NCI-H526 treated with DMSO at 0.1 percent for 48 hours (cell line): ENCODE data around the gene HOXD10.

Experiments
- DNase-seq: peaks from one replicate; lab custom pipeline; 2025; lab: John Stamatoyannopoulos, UW

HOXD10 gene

DNA sequence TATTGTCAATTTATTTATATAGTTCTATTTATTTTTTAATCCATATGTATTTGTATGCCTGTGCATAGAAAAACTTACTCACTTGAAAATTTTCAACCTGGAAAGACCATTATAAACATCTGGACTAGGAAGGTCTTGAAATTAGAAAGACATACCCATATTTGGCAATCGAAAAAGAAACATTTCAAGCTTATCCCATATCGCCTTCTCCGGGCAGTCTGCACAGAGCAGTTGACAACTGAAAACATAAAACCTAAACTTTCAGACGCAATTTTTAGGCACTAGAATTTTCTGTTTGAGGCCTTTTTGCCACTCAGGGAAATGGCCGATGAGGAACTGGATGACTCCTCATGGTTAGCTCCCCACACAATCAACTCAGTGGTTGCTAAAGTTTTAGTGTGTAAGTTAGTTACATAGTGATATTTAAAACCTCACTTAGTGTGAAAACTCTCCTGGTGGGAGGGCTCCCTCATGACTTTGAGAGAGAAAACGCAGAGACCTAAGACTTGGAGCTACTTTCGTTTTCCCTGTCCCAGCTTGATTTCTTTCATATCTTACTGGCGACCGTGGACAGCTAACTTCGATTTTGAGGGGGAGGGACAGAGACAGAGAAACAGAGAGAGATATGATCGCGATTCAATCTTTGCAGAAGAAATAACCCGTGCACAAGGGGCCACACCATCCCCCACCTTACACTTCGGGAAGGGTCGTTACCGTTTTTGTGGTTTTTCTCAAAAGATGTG is 20.2 kb upstream of the HOXD10 start:
- peak; percentile 24 for DNase-seq

DNA sequence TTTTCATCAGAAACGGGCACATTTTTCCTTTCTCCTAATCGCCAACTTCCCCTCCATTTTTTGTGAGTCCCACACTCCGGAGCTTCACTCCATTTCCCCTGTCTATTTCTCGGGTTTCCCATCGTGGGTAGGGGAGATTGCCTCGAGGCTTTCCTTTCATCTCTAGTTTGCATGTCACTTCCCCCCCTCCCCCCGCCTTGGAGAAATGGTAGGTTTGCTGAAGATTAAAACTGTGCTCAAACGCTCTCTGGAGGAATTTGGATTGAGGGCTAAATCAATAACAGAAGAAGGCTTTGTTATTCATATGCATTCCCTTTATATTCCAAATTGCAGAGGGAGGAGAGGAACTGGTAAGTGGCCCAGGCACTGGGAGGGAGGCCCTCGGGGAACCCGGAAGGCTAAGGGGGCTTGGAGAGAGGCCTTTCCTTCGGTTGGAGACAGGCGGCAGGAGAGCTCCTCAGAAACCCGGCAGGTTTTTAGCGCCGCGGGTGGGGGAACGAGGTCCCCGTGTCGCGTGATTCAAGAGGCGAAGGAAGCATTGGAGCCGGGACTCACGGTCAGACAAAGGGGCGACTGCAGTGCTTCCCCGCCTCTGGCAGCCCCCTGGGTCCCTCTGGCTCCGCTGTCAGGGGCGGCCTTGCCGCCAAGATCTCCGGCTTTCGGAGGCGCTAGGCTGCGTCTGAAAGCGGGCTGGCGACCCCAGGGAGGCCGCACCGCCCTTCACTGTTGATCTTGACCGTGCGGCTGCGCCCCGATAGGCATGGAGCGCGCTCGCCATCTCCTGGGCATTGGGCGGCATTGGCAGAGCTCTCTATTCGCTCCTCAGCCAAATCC is 19.4 kb upstream of the HOXD10 start:
- DNase-seq = peak; percentile 88

DNA sequence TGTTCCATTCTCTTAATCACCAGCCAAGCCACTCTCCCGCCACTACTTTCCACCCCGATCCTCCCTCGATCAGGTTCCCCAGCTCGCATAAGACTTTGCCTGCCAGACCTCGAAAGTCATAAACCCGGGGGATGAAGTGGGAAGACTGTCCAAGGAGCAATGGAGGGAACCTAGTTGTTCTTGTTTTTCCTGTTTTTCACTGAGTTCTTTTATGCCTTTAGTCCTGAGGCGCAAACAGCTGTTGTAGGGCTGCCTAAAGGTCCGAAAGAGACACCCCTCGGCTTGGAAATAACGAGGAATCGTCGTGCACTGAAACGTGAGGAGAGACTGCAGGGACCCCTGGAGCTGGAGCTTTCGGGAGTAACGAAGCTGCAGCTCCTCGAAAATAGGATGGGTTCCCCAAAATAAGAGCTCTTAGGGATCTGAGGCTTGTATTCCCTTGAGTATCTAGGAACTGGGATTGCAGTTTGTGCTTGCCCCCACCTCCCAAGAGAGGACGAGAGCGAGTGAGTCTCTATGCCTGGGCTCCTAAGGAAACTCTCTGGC is 18.7 kb upstream of the HOXD10 start:
- DNase-seq = peak; percentile 61

DNA sequence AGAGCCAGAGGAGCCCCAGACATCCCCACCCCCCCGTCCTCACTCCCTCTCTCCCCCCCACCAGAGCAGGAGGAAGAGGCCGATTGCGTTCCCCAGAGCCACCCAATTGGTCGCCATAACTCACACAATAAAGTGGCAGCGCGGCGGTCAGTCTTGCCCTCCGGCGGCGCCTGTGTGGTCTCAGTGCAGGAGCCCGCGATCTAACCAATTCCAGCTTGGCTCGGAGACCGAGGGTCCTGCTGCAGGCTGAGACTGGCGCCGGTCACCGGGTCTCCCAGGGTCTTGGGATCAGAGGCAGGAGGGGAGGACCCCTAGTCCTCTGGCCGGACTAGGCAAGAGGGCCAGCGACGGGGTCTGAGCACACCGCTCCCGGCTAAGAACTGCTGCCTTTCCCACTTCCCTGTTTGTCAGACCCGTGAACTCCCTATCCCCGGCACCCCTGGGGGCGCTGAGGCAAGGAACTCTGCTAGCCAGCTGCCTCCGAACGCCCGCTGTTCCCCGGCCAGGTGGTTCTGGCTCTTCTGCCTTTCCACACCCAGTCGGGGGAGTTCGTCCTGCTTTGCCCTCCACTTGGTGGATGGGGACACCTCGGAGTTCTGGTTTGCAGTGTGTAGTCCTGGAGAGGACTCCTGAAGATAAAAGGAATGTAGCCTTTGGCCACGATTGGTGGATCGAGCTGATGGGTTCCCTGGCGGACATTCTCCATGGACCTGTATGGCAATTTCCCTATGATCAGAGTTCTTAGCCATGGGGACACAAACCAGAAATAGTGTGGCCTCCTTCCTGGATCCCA is 18.0 kb upstream of the HOXD10 start:
- peak; percentile 47 for DNase-seq

DNA sequence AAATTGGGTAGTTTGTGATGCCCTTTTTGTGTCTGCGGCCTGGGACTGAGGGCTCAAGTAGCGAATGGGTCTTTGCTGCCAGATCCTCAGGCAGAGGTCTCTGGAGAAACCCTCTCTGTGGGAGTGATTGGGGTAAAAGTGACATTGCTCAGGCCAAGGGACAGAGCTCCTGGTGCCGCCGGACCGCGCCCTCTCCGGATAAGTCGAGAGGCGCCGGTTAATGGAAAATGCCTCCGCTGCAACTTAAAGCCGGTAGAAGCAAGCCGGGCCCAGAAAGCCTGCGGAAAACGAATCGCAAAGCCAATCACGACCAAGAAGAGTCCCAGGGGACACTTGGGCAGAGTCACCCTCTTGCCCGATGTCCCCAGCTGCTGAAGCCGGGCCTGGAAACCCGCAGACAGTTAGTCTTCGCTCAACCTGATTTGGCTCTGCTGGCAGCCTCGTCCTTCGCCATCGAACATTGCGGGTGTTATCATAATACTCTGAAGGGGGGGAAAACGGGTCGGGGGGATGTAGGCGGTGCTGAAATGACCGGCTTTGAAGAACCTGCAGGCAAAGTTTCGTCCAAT is 17.3 kb upstream of the HOXD10 start:
- DNase-seq = no peak

DNA sequence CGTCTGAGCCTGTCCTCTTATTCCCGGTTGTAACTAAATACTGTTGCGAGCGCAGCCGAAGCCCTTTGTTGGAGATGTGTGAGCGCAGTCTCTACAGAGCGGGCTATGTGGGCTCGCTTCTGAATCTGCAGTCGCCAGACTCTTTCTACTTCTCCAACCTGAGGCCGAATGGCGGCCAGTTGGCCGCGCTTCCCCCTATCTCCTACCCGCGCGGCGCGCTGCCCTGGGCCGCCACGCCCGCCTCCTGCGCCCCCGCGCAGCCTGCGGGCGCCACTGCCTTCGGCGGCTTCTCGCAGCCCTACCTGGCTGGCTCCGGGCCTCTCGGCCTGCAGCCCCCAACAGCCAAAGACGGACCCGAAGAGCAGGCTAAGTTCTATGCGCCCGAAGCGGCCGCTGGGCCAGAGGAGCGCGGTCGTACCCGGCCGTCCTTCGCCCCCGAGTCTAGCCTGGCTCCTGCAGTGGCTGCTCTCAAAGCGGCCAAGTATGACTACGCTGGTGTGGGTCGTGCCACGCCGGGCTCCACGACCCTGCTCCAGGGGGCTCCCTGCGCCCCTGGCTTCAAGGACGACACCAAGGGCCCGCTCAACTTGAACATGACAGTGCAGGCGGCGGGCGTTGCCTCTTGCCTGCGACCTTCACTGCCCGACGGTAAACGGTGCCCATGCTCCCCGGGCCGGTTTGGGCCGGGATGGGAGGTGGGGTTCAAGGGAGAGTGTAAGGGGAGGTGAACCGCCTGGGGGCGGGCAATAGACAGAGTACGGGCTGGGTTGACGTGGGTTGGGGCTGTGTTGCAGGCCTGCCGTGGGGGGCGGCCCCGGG is 16.6 kb upstream of the HOXD10 start, which contains the start of gene HOXD12:
Gene HOXD12 (plus strand): TSS at position 68 of the 819 bp plus-strand sequence. CDS start 7 bp downstream, at position 75.
- no peak for DNase-seq

DNA sequence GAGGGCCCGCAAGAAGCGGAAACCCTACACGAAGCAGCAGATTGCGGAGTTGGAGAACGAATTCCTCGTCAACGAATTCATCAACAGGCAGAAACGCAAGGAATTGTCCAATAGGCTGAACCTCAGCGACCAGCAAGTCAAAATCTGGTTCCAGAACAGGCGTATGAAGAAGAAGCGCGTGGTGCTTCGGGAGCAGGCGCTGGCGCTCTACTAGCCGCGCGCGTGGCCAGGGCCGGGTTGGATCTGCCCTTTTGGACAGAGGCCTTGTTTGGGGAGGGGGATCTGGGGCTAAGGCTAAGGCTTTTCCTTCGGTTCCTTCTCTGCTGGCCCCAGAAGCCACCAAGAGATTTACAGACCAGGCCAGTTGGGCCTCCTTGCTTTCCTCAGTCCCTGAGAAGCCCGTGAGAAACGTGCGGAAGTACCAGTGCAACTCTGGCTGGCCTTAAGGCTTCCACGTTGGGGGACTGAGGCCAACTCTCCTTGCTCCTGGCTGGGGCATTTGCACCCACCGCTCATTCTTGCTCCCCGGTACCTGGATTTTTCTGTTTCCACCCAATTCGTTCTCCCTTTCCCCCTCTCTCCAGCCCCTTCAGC is 15.9 kb upstream of the HOXD10 start:
- no peak for DNase-seq

DNA sequence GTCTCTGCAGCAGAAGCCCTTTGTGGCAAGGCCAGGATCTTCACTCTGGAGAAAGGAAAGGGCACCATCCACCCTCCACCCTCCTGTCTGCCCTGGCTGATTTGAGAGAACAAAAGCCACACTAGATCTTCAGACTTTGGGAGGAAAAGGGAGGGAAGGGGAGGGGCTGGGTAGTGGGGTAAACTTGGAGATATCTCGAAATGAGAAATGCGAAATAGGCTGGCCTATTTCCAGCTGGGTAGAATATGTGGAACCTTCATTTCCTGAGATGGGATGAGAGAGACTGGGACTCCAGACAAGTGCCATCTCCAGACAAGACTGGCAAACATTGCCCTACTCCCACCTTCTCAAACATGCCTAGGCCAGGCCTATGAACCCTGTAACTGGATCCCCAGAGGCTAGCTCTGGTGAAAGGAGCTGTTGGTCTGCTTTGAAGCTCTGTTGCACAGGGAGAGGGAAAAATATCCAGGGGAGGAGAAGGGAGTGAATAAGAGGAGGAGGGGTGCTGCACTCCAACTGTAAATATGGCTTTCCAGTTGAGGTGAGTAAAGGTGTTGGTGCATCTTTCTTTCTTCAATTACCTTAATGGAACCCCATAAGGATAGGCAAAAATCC is 15.3 kb upstream of the HOXD10 start:
- DNase-seq = no peak

DNA sequence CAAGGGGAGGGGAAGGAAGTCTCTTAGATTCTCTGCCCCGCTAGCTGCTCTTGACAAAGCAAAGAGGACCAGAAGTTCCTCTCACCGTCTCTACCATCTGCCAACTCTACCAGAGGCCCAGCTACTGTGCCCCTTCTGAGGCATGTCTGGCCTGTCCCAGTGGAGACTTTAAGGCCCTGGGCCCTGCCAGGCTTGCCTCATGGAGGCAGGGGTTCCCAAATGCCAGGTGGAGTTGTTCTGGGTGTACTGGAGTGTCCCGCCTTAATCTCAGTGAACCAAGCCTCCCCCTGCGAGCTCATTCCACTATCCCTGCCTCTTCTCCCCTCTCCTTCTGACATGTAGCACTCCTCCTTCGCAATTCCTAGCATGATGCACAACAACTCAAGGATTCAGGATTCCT is 14.7 kb upstream of the HOXD10 start:
- no peak for DNase-seq

DNA sequence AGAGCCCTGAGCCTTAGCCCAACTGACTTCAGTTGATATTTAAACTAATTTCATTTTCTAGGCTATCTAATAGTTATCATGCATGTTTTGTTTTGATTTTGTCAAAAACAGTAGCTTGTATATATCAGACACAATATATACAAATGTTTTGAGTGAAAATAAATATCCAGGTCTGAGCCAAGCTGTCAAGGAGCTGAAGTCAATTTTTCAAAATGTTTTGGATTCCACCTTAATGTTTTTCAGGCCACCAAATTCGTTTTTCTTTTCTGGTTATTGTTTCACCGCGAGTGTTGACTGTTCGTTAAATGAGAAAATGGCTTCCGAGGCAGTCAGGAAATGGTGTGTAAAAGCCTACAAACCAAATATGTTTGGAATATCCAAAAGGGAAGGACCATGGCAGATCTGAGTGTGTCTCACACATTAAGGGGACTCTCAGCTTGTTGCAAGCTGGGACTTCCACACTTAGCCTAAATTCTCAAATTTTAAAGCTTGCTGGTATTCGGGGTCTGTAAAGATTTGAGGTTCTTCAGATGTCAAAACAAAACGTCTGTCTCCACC is 14.2 kb upstream of the HOXD10 start:
- DNase-seq = no peak

DNA sequence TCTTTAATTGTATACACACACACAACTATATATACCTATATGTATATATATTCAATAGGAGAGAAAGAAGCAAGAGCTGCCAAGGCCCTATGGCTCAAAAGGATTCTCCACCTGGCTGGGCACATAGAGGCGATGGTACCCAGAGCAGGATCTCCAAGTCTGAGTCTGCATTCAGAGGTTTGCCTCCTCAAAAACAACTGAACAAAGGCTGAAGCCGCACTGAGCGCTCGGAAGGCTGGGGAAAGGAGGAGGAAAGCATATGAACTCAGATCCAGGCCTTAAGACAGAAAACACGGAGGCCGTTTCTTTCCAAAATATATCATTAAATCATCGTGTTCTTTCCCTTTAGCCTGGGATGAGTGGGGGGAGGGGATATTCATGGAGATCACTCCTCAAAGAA is 13.4 kb upstream of the HOXD10 start:
- no peak for DNase-seq

DNA sequence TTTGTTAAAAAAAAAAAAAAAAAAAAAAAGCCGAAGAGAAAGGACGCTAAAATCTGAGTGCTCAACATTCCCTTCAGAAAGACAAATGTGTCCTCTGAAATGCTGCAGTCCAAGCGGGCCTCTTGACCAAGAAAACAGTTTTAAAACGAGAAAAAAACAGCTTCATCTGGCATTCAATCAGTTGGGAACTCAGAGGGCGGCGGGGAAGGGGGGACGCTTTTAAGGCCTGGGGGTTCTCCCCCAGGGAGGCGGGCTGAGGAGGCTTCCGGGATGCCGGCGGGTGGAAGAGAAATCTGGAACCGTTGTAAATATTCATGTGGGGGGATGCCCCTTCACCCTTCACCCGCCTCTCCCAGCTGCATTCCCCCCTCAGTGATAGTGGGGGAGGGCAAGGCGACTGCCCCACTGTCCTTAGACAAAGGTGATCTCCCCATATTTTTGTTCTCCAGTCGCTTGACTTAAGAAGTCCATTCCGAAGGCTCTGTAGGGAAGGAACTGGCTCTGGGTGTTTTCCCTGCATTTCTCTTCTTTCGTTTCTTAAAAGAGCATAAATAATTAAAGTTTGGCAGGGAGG is 12.7 kb upstream of the HOXD10 start:
- DNase-seq = no peak

DNA sequence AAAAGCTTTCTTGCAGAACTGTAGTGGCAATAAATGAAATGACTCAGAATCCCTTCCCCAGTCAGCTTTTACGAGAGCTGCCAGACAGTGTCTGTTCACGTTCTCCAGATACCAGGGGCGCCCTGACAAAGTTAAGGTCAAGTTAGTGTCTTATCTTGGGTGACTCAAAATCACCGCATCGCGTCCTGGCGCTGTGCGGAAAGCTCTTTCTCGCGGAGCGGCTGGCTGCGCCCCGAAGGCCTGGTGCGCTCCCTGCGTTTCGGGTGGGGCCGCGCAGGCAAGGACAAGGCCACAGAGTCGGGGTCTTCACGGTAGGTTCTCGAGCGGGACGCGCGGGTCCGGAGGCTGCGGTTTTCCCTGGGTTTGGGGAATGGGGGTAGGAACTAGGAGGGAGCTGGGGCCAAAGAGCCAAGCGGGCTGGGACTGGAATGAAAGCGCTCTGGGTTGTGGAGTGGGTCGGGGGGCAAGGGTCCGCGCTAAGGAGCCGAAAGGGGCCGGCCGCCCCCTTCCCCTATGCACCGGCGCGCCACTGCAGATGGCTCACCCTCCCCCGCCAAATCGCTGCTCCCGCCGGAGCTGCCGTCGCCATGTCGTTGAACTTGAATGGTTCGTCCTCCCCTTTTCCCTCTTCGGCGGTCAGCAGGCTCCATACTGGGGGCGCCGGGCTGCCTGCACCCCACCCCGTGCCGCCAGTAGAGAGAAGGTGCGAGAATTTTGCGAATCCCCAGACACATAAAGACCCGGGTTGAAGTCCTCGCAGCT is 12.1 kb upstream of the HOXD10 start:
- DNase-seq = no peak

DNA sequence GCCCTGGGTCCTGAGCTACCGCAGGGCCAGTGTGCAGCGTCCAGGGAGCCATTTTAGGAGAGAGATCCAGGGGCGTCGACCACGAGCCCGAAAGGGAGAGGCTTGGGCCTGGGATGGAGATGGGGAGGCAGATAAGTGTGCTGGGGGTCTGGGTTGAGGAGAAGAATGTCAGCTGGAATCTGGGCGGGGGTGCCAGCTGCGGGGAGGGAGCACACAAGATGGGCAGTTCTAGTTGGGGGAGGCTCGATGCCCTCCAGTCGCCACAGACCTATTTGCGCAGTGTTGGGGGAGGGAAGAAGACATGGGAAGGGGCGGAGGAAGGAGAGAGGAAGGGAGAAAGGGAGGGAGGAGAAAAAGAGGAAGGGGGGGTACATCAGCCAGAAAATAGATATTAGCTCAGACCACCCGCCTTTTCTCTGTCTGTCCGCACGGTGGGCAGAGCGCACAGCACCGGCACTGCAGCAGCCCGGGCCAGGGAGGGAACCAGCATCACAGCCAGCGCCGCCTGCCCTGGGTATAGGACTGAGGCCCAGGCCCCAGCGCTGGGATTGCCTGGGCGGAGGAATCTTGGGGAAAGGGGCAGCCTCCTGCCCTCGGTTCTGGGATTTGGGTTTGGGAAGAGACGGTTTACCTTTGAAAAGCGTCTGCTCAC is 11.4 kb upstream of the HOXD10 start:
- no peak for DNase-seq

DNA sequence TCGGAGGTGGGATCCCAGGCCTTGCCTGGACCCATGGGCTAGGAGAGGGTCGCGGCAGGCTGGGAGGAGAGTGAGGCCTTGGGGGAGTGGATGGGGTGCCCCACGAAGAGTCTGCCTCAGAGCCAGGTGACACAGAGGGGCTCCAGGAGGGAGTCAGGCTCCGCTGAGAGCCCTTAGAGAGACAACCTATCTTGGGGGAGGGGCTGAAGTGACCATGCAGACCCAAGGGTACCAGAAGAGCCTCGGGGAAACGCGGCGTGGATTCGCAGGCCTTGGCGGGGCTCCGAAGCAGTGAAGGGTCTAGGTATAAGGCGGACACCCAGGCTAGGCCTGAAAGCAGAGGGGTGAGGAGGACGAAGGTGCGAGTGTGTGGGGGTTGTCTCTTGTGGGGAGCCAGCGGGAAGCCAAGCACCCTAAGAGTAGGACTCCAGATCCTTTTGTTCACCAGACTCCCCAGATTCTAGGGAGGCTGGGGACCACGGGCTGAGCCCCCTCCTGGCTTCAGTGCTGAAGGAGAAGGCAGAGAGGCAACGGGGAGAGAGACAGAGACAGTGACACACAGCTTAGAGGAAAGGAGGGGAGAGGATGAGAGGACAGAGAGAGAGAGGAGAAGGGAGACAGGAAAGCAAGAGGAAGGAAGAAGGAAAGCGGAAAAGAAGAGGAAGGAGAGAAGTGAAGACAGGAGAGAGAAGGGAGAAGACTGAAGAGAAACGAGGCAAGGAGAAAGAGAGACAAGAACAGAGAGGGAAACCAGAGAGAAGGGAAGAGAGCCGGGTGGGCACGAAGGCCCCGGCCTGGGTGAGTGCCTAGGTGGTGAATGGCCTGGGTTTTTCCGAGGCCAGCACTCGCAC is 10.6 kb upstream of the HOXD10 start:
- no peak for DNase-seq

DNA sequence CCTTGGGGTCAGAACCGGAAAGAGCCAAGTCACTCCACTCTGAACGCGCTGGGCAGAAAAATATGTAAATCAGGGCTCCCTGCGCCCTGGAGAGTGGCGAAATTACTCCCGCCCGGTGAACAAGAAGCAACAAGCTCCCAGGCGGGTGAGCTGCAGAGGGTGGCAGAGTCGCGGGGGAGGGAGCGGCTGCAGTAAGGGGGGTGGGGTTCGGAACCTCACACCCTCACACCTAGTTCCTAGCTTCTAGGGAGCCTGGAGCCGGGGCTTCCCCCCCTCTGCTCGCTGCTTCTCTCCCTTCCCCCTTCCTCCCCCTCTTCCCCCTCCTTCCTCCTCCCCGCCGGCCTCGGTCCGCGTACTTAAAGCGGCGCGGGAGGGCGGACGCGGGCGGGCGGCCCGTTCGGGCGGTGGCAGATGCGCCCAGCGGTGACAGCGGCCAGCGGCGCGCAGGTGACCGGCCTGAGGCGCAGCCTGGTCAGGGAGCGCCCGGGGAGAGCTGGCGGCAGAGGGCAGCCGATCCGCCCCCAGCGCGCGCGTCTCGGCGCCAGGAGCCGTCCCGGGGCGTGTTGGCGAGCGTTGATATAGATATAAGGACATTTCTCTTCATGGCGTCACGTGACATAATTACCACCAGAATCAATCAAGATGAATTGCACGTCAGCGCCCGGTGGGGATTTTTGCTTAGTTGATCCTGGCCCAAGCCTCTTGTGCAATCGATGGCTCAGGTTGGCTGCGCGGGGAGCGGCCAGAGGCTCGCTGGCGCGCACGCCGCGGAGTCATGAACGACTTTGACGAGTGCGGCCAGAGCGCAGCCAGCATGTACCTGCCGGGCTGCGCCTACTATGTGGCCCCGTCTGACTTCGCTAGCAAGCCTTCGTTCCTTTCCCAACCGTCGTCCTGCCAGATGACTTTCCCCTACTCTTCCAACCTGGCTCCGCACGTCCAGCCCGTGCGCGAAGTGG is 9.7 kb upstream of the HOXD10 start, which contains the start of gene HOXD11:
Gene HOXD11 (plus strand): TSS at position 700 of the 959 bp plus-strand sequence. CDS start 76 bp downstream, at position 776.
- DNase-seq = peak; percentile 73
